GM18498 (cell line): ENCODE results near the gene IL12RB2.

Experiments
- ATAC-seq: cut with Tn5 transposase; IDR thresholded peaks from one replicate; pipeline ENCODE4 v1.9.1; 2021; ENCODE audit warnings: mild to moderate bottlenecking, moderate library complexity; ENCODE audit not compliant: unreplicated experiment

The IL12RB2 gene

GRCh38 chr1:67346982-67347381 is 39.3 kb downstream of the IL12RB2 start:
- ATAC-seq, result no peak

DNA sequence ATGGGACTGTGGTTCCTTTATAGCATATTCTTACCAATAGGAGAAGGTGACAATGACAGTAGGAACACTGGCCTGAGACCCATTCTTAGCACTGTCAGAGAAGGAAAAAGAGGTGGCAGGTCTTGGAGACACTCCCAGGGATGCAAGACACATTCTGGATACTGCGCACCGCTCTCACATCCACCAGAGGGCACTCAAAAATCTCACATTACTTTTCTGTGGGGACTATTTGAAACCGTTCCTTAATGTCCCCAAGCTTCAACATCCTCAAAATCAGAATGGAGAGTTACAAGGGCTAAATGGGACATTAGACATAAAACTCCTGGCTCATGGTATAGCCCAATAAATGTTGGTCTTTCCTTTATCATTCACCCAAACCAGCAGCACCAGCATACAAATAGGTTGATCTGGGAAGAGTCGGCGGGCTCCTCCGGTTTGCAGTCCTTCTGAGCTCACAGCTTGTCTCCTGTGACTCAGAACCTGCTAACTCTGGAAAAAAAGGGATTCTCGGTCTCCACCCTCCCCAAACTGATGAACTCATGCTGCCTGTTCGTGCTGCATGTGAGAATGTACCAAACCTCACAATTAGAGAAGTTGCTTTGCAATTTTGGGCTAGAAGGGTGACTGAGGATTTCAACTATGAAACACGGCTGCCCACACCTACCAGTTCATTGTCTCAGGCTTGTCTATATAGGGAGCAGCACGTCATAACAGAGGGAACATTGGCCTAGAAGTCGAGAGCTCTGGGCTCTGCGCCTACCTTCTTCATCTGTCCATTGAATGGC is 40.2 kb downstream of the IL12RB2 start:
- ATAC-seq, result no peak

DNA sequence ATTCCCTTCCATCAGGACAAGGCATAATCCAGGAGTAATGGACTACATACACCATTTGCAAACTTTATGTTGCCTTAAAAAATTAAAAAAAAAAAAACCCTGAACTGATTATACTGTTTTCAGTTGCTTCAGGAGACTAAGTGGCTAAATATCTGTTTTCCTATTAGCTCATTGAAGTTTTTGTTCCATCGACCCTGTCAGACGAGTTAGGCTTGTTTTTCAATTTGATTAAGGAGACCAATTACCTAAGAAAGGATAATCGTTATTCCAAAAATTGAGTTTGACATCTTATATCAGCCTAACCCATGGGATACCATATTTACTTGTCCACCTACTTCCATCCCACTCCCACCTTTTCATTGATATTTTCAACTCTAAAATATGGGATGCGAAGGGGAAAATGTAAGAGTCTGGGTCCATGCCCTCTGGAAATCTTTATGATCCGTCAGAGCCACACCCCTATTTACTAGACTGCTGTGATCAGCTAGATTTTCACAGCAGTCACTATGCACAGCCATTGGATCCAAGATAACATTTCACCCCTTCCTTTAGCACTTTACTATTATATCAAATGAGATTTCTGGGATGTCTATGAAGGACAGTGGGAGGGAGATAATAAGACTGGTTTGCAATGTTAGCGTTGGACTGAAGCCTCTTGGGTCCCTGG is 41.0 kb downstream of the IL12RB2 start:
- ATAC-seq, result no peak

DNA sequence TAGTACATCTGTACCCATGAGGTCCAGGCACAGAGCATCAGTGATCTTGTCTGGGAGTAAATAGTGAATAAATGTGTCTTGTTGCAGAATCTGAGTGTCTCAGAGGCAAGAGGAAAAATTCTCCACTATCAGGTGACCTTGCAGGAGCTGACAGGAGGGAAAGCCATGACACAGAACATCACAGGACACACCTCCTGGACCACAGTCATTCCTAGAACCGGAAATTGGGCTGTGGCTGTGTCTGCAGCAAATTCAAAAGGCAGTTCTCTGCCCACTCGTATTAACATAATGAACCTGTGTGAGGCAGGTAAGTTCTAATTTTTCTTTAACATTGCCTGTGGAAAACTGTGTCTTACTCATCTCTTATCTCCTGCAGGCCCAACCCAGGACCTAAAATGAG is 43.1 kb downstream of the IL12RB2 start:
- peak; percentile 61 for ATAC-seq

DNA sequence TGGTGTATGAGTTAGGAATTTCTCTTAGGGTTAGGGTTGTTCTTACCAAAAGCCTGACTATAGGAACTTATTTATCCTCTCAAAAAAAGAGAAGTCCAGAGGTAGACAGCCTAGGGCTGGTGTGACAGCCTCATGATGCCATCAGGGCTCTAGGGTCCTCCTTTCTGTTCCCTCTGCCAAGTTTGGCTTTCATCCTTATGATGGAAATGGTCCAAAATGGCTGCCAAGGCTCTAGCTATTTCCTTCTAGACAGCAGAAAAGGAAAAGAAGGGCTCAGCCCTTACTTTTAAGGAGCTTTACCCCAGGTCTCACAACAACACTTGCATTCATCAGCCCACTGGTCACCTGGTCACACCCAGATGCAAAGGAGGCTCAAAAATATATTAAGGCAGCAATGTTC is 44.5 kb downstream of the IL12RB2 start:
- ATAC-seq, result no peak

DNA sequence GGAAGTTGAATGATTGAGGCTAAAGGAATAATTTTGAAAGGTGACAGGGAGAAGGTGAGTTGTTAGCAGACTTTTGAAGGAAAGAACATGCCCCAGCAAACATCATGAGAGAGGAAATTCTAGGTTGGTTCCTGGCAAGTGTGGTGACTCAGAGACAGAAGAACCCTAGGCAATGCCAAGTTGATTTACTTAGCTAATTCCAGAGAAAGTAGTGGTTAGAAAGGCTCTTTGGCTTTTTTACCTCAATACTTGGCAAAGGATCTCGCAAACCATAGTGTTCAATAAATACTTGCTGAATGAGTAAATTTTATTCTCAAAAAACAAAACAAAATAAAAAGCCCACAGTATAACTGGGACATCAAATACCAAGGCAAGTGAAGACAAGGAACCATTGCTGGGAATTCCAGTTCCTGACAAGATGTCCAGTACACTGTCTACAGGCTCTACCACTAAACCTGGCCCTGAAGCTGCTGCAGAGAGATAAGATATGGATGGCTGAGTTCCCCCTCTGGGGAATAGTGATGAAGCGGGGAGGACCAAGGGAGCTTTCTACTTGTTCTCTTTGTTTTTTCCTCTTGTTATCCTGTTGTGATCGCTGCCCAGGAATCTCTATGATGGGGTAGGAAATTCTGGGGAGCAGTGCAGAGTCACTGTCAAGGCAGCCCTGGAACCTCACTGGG is 48.2 kb downstream of the IL12RB2 start:
- ATAC-seq, result no peak

GRCh38 chr1:67359592-67359991 is 51.9 kb downstream of the IL12RB2 start:
- ATAC-seq, result no peak

- no peak for ATAC-seq
These were observed 54.0 kb downstream of the IL12RB2 start for GRCh38 chr1:67361641-67362040.

DNA sequence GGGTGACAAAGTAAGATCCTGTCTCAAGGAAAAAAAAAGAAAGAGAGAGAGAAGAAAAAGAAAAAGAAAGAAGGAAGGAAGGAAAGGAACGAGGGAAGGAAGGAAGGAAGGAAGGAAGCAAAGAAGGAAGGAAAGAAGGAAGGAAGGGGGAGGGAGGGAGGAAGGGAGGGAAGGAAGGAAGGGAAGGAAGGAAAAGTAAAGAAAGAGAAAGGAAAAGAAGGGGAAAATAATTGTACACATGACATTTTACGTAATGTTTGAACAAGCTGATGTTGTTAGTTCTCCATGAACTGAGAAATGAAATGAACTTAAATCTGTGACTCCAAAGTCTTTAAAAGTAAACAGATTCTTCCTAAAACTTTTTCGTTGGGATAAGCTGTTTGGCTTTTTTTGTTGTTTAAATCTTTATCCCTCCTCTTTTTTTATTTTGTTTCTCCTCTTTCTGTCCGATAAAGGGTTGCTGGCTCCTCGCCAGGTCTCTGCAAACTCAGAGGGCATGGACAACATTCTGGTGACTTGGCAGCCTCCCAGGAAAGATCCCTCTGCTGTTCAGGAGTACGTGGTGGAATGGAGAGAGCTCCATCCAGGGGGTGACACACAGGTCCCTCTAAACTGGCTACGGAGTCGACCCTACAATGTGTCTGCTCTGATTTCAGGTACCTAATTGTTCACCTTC is 59.8 kb downstream of the IL12RB2 start:
- no peak for ATAC-seq

DNA sequence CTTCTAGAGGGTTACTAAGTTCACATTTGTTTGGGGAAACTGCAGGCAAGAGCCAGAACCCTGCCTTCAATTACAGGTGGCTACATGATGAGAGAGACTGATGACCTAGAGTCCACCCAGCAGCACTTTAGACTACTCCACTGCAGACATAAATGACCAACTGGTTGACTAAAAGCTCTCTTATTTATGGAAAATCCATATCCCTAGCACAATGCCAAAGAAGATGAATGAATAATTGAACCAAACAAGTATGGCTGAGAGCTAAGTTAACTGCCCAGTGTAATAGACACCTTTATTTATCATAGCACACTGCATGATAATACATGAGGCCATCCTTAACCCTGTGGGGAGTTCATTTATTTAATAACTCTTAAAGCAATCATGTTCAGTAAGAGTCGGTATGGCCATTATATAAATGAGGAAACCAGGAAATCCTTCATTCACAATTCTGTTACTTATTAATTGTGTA is 60.4 kb downstream of the IL12RB2 start:
- ATAC-seq, result no peak

GRCh38 chr1:67371043-67371442 is 63.4 kb downstream of the IL12RB2 start:
- ATAC-seq, result no peak

DNA sequence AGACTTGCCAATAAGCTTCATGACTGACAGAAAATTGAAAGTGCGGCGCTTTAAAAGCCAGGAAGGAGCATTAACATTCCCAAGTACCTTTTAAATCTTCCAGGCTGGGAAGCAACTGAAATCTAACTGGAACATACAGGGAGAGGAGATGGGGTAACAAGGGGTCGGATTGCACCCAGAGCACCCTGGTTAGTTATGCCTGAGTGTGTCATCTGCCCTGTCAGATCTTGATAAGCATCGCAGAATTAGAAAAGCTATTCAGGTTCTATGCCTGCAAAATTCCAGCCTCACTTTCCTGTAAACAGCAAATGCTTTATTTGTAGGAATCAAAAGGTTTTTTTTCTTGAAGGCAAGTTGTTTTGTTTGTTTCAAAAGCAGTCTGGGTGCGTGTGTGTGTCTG is 64.0 kb downstream of the IL12RB2 start:
- ATAC-seq, result no peak

- ATAC-seq, result no peak
These were observed 64.5 kb downstream of the IL12RB2 start for GRCh38 chr1:67372136-67372535.

GRCh38 chr1:67372898-67373297 is 65.2 kb downstream of the IL12RB2 start:
- ATAC-seq, result no peak

GRCh38 chr1:67376381-67376780 is 68.7 kb downstream of the IL12RB2 start:
- no peak for ATAC-seq

- no peak for ATAC-seq
These were observed 69.6 kb downstream of the IL12RB2 start for GRCh38 chr1:67377253-67377652.

DNA sequence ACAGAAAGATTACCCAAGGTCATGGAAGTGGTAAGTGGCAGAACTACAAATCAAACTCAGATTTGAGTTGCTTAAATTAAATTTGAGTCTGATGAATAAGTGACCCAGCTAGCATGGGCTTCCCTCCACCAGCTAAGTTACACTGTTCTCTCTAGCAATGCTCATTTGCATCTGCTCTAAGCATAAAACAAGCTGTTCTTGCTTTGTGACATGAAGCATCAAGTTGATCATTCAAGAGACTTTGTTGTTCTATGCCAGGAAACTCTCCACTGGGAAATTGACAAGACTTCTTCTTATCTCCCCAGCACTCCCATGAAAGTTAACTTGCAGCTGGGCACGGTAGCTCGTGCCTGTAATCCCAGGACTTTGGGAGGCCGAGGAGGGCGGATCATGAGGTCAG is 73.5 kb downstream of the IL12RB2 start:
- ATAC-seq, result no peak

GRCh38 chr1:67382292-67382691 is 74.6 kb downstream of the IL12RB2 start:
- no peak for ATAC-seq

DNA sequence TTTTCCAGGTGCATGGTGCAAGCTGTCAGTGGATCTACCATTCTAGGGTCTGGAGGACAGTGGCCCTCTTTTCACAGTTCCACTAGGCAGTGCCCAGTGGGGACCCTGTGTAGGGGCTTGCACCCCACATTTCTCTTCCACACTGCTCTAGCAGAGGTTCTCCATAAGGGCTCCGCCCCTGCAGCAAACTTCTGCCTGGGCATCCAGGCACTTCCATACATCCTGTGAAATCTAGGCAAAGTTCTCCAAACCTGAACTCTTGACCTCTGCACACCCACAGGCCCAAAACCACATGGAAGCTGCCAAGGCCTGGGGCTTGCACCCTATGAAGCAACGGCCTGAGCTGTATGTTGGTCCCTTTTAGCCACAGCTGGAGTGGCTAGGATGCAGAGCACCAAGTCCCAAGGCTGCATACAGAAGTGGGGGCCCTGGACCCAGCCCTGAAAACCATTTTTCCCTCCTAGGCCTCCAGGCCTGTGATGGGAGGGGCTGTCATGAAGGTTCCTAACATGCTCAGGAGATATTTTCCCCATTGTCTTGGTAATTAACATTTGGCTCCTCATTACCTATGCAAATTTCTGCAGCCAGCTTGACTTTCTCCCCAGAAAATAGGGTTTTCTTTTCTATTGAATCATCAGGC is 76.4 kb downstream of the IL12RB2 start:
- no peak for ATAC-seq

GRCh38 chr1:67390041-67390887 is 82.6 kb downstream of the IL12RB2 start:
- no peak for ATAC-seq
